ENCODE measurements around the gene C2orf72.

The C2orf72 gene

GRCh38 chr2:231037202-231037730, at the start of gene C2orf72:
Gene C2orf72 (plus strand): TSS chr2:231037523. CDS start chr2:231037566, 43 bp downstream.
- no peak for TF ChIP-seq CTCF (IDR thresholded peaks at IDR 0.05; ENCODE audit: low read depth, low read length)
- no peak for DNase-seq (ENCODE audit: low read depth, low spot score)
- H3K4me3 ChIP-seq (ENCODE audit: low read depth, low read length) = no peak within 1 kb of the TSS
- in situ Hi-C loops (cut with HindIII; ENCODE audit: low sequenced_read_pairs) = no loop called here

- DNase-seq (ENCODE audit: low read depth, low spot score) = no peak
- no peak for TF ChIP-seq CTCF (IDR thresholded peaks at IDR 0.05; ENCODE audit: low read depth, low read length)
- in situ Hi-C loops (cut with HindIII; ENCODE audit: low sequenced_read_pairs) = no loop called here
- no peak overlapping the region for H3K4me3 ChIP-seq (ENCODE audit: low read depth, low read length)
Measured at GRCh38 chr2:230989731-230990130, 47.6 kb upstream of the C2orf72 start.

- no peak overlapping the region for H3K4me3 ChIP-seq (ENCODE audit: low read depth, low read length)
- in situ Hi-C loops (cut with HindIII; ENCODE audit: low sequenced_read_pairs) = no loop called here
- no peak for TF ChIP-seq CTCF (IDR thresholded peaks at IDR 0.05; ENCODE audit: low read depth, low read length)
- DNase-seq (ENCODE audit: low read depth, low spot score) = no peak
Measured at GRCh38 chr2:230990131-230990898, 47.0 kb upstream of the C2orf72 start.

- in situ Hi-C loops (cut with HindIII; ENCODE audit: low sequenced_read_pairs) = no loop called here
- no peak for DNase-seq (ENCODE audit: low read depth, low spot score)
- H3K4me3 ChIP-seq (ENCODE audit: low read depth, low read length) = no peak overlapping the region
- TF ChIP-seq CTCF (IDR thresholded peaks at IDR 0.05; ENCODE audit: low read depth, low read length) = no peak
Measured at GRCh38 chr2:230990899-230991150, 46.5 kb upstream of the C2orf72 start.

- in situ Hi-C loops (cut with HindIII; ENCODE audit: low sequenced_read_pairs) = no loop called here
- TF ChIP-seq CTCF (IDR thresholded peaks at IDR 0.05; ENCODE audit: low read depth, low read length) = no peak
- no peak for DNase-seq (ENCODE audit: low read depth, low spot score)
- no peak overlapping the region for H3K4me3 ChIP-seq (ENCODE audit: low read depth, low read length)
Measured at GRCh38 chr2:230991598-230991997, 45.7 kb upstream of the C2orf72 start.

- in situ Hi-C loops (cut with HindIII; ENCODE audit: low sequenced_read_pairs) = no loop called here
Measured at GRCh38 chr2:230995821-230996220, 41.5 kb upstream of the C2orf72 start, which contains the start of gene SPATA3. Gene SPATA3 (plus strand): TSS chr2:230996121. CDS start chr2:230996234, 113 bp downstream.

More at GRCh38 chr2:230995821-230996220, 41.5 kb upstream of the C2orf72 start, which contains the start of gene SPATA3:
- no peak for DNase-seq (ENCODE audit: low read depth, low spot score)
- TF ChIP-seq CTCF (IDR thresholded peaks at IDR 0.05; ENCODE audit: low read depth, low read length) = no peak
- no peak within 1 kb of the TSS for H3K4me3 ChIP-seq (ENCODE audit: low read depth, low read length)

All from astrocyte of the spinal cord (primary cell).